22Rv1 (cell line): ENCODE measurements around the gene CTTN.

Experiments
- CTCF ChIP-seq: fragments of 450-650 bp; IDR thresholded peaks from 2 replicates; pipeline ENCODE4 v1.5.1; 2017; ENCODE audit warnings: mild to moderate bottlenecking
- ZFX ChIP-seq: fragments of 450-650 bp; IDR thresholded peaks from 2 replicates; pipeline ENCODE4 v1.6.1; 2017; ENCODE audit warnings: antibody characterized with exemption, borderline replicate concordance

- TF ChIP-seq CTCF (no peak), ZFX (no peak)
Observed at GRCh38 chr11:70404244-70404643, 5.9 kb downstream of the CTTN start.
